GM12878 (cell line): Measurements from ENCODE around the gene SHANK1. TPM values are rescaled to one million over a fixed set of nuclear protein-coding genes. Genes with fewer than 3 reads are reported as not detected.

Experiments used
- ATAC-seq: fragments of 200-7000 bp; cut with Tn5 transposase; 3 replicates; pipeline ENCODE4 v1.9.1; 2020; ENCODE audit warnings: mild to moderate bottlenecking, moderate library complexity
- BruUV-seq: library from RNA; stranded (reverse); fragments of 400-500 nt; replicated peaks from 2 replicates; lab custom pipeline; 2021; lab: Mats Ljungman, UMichigan
- CTCF ChIA-PET: fragments of 300-600 bp; sonication (Branson Sonifier 250); formaldehyde crosslinking; extraction: SDS; loops from one replicate; lab custom pipeline; 2021; ENCODE audit warnings: inconsistent platforms; lab: Yijun Ruan, JAX
- POLR2A ChIA-PET: fragments of 350-600 bp; formaldehyde crosslinking; extraction: SDS; loops from one replicate; lab custom pipeline; 2021; ENCODE audit warnings: inconsistent platforms; lab: Charles Lee
- RAD21 ChIA-PET: fragments of 300-600 bp; sonication (Branson Sonifier 250); formaldehyde crosslinking; loops from one replicate; lab custom pipeline; 2023; ENCODE audit warnings: antibody characterized with exemption; ENCODE audit not compliant: unreplicated experiment; lab: Charles Lee
- SMC1A ChIA-PET: fragments of 300-600 bp; sonication (Branson Sonifier 250); formaldehyde crosslinking; loops from one replicate; lab custom pipeline; 2023; ENCODE audit not compliant: unreplicated experiment, uncharacterized antibody; lab: Charles Lee
- DNase-seq: peaks from one replicate; pipeline ENCODE4 v3.0.0-alpha.2; 2011; ENCODE audit warnings: low read depth, low spot score
- FAIRE-seq: peaks from 3 replicates; lab custom pipeline; 2011; peaks lifted over from hg19 to GRCh38; lab: Jason Lieb, UNC
- H2AFZ ChIP-seq: 2 replicates; pipeline ENCODE4 v1.6.0; 2011; ENCODE audit warnings: low read depth, low read length, control low read depth; ENCODE audit not compliant: control insufficient read depth
- H3K27ac ChIP-seq: 2 replicates; pipeline ENCODE4 v1.5.1; 2011; ENCODE audit warnings: control low read depth; ENCODE audit not compliant: control insufficient read depth, insufficient read depth
- H3K27me3 ChIP-seq, 2 experiments: replicated peaks in 1 of 2; 2 replicates each; pipeline versions ENCODE4 v1.6.0 to v1.6.1; 2011; ENCODE audit warnings: low read length in 1 of 2; ENCODE audit not compliant: control insufficient read depth in 2 of 2, insufficient read depth in 2 of 2
- H3K36me3 ChIP-seq, 2 experiments: 2 replicates each; pipeline ENCODE4 v1.5.1; 2011; ENCODE audit warnings: low read length in 1 of 2; ENCODE audit not compliant: control insufficient read depth in 2 of 2, insufficient read depth in 2 of 2
- H3K4me1 ChIP-seq: 2 replicates; pipeline ENCODE4 v1.6.1; 2011; ENCODE audit warnings: mild to moderate bottlenecking, low read length, moderate library complexity, mixed read lengths; ENCODE audit not compliant: control insufficient read depth, insufficient read depth
- H3K4me2 ChIP-seq: 2 replicates; pipeline ENCODE4 v1.6.0; 2011; ENCODE audit warnings: control low read depth; ENCODE audit not compliant: control insufficient read depth, insufficient read depth
- H3K4me3 ChIP-seq: fragments of 200-600 bp; sonication (generic); 2 replicates; pipeline ENCODE4 v1.5.1; 2016
- H3K79me2 ChIP-seq: 2 replicates; pipeline ENCODE4 v1.6.0; 2011; ENCODE audit warnings: low read length; ENCODE audit not compliant: control insufficient read depth, insufficient read depth
- H3K9ac ChIP-seq: 2 replicates; pipeline ENCODE4 v1.8.0; 2011; ENCODE audit warnings: low read length, control low read depth, mixed read lengths; ENCODE audit not compliant: control insufficient read depth, insufficient read depth
- H3K9me3 ChIP-seq: replicated peaks from 3 replicates; pipeline ENCODE4 v1.5.1; 2011; ENCODE audit warnings: mild to moderate bottlenecking, low read length; ENCODE audit not compliant: control insufficient read depth, insufficient read depth
- H4K20me1 ChIP-seq: 2 replicates; pipeline ENCODE4 v1.6.0; 2011; ENCODE audit not compliant: control insufficient read depth, insufficient read depth
- HCFC1 ChIP-seq: fragments of 150-350 bp; IDR thresholded peaks from 2 replicates; pipeline ENCODE4 v1.6.1; 2014; ENCODE audit warnings: low read length
- RB1 ChIP-seq: fragments of 450-650 bp; formaldehyde crosslinking; IDR thresholded peaks from 2 replicates; pipeline ENCODE4 v1.6.1; 2017; ENCODE audit warnings: mild to moderate bottlenecking, borderline replicate concordance
- SREBF2 ChIP-seq: IDR thresholded peaks from 2 replicates; pipeline ENCODE4 v1.6.1; 2012; ENCODE audit warnings: mild to moderate bottlenecking, low read length
- TARDBP ChIP-seq: IDR thresholded peaks from 2 replicates; pipeline ENCODE4 v1.6.1; 2016; ENCODE audit warnings: borderline replicate concordance
- ZNF687 ChIP-seq: fragments of 450-650 bp; IDR thresholded peaks from 2 replicates; pipeline ENCODE4 v1.6.1; 2017; ENCODE audit warnings: mild to moderate bottlenecking, moderate library complexity
- WGBS: methylation state at CpG from one replicate; pipeline ENCODE4 v1.1.6; 2016; ENCODE audit warnings: low lambda C conversion rate; ENCODE audit not compliant: insufficient replicate concordance, insufficient coverage; ENCODE audit errors: missing lambda C conversion rate; 5-methylcytosine and 5-hydroxymethylcytosine counted together
- in situ Hi-C: fragments of 300-500 bp; cut with MboI; formaldehyde crosslinking; loops from 9 replicates; pipeline ENCODE4 v1.14.3; 2018; ENCODE audit warnings: mixed read lengths
- intact Hi-C: fragments of 100-400 bp; cut with micrococcal nuclease; formaldehyde crosslinking; loops from one replicate; pipeline ENCODE4 v1.14.2; 2022; ENCODE audit not compliant: unreplicated experiment
- polyA plus RNA-seq, 11 experiments: library from polyadenylated mRNA; depleted of rRNA in 4 of 11; unstranded in 6 of 11; stranded (reverse) in 5 of 11; fragments of >200 nt; fragmentation: Nextera tagmentation in 4 of 11; fragmentation: Illumina TruSeq in 1 of 11; extraction: Ambion mirVana in 4 of 11; extraction: Trizol in 1 of 11; gene quantifications; 1 replicate in 1 of 11; 2 replicates in 10 of 11; pipeline versions ENCODE4 v1.2.1 to v1.2.3, GENCODE V29; 2011 to 2016; ENCODE audit warnings: inconsistent platforms in 2 of 11, missing spikeins in 2 of 11, low read depth in 1 of 11
- total RNA-seq, 4 experiments: library from RNA; depleted of rRNA in 3 of 4; stranded (reverse); fragments of >200 nt in 3 of 4; fragmentation: Illumina TruSeq in 1 of 4; extraction: Trizol in 1 of 4; gene quantifications; 2 replicates each; pipeline versions ENCODE4 v1.2.1 to v1.2.3, GENCODE V29; 2013 to 2021

Gene SHANK1
- total and polyA plus RNA-seq, 10 of the 15 experiments (the other 5 are each of a cell fraction or from before 2014, with no cell fraction given): not detected

GRCh38 chr19:50666346-50667176 lies 53.0 kb downstream of the SHANK1 start:
- TF ChIP-seq HCFC1: no peak
- TF ChIP-seq TARDBP: no peak
- TF ChIP-seq SREBF2: no peak
- TF ChIP-seq RB1: no peak
- TF ChIP-seq ZNF687: no peak
- H3K27ac ChIP-seq: no peak overlapping the region
- no peak overlapping the region for H3K4me2 ChIP-seq
- no peaks in the 10 kb centered on the region for H3K79me2 ChIP-seq
- no peak overlapping the region for H3K4me3 ChIP-seq
- ChIA-PET POLR2A (no interaction called here), RAD21 (no interaction called here), CTCF (interaction anchor here (1.6 kb wide), 1 partner anchor 255 kb away, joined by 3 read pairs; no protein-coding TSS in a partner anchor), SMC1A (interaction anchor here (0.9 kb wide), 1 partner anchor 130 kb away, joined by 3 read pairs; no protein-coding TSS in a partner anchor)
- H4K20me1 ChIP-seq: no peaks in the 10 kb centered on the region
- no peak overlapping the region for H2AFZ ChIP-seq
- H3K27me3 ChIP-seq: no peaks in the 10 kb centered on the region; a peak in 1 of 4 replicates
- H3K4me1 ChIP-seq: no peaks in the 10 kb centered on the region
- FAIRE-seq (no peak), ATAC-seq (no peak), DNase-seq (no peak)
- WGBS: 51% methylated on average over 28 of the region's 47 CpGs
- H3K9me3 ChIP-seq: no peaks in the 10 kb centered on the region; the same call in 2 of the 3 replicates
- H3K9ac ChIP-seq: no peak overlapping the region
- H3K36me3 ChIP-seq: no peaks in the 10 kb centered on the region
- intact Hi-C loops: no loop called here
- no TSS peak for BruUV-seq
- in situ Hi-C loops: no loop called here
